Activated T-cell treated with anti-CD3 and anti-CD28 coated beads, Interleukin-2, amount 50 U/mL, for 72 hours (primary cell): ENCODE measurements around the gene FAM110A. TPM values are rescaled to one million over a fixed set of nuclear protein-coding genes. Genes with fewer than 3 reads are reported as not detected.
"Not testable (repeated sequence)": the region's sequence is repeated elsewhere in the genome, so short reads cannot be mapped to it uniquely, and the experiment has no call there.

Experiments used
- ATAC-seq, 2 donors: fragments of 150-1000 bp; cut with Tn5 transposase; replicated peaks in 1 of 2; 2 replicates each; pipeline ENCODE4 v1.10.0; 2021; ENCODE audit warnings: moderate library complexity in 2 of 2, mild to moderate bottlenecking in 1 of 2
- DNase-seq, 2 donors: peaks; one replicate each; pipeline ENCODE4 v3.0.0; 2021 to 2022; ENCODE audit warnings: mixed read lengths in 1 of 2
- H3K27ac Mint-ChIP-seq: one replicate; pipeline ENCODE4 v1.8.0; 2022; ENCODE audit warnings: mild to moderate bottlenecking, moderate library complexity, mixed read lengths
- H3K27me3 Mint-ChIP-seq: one replicate; pipeline ENCODE4 v1.8.0; 2022; ENCODE audit warnings: low read depth, mixed read lengths
- H3K36me3 Mint-ChIP-seq, 2 donors: one replicate each; pipeline ENCODE4 v1.8.0; 2022; ENCODE audit warnings: mixed read lengths in 2 of 2, mild to moderate bottlenecking in 1 of 2; ENCODE audit not compliant: insufficient read depth in 2 of 2
- H3K4me1 Mint-ChIP-seq: one replicate; pipeline ENCODE4 v1.8.0; 2022; ENCODE audit warnings: low read depth, mixed read lengths
- H3K4me3 Mint-ChIP-seq, 2 donors: one replicate each; pipeline ENCODE4 v1.8.0; 2022; ENCODE audit warnings: mild to moderate bottlenecking in 2 of 2, mixed read lengths in 2 of 2, moderate library complexity in 2 of 2
- H3K9me3 Mint-ChIP-seq, 2 donors: one replicate each; pipeline ENCODE4 v1.8.0; 2022; ENCODE audit warnings: mixed read lengths in 2 of 2
- total RNA-seq, 2 donors: library from RNA; stranded (reverse); gene quantifications; one replicate each; pipeline ENCODE4 v1.2.3, GENCODE V29; 2022

Gene FAM110A
- 10 to 100 TPM; 21.1 to 24.5 TPM for total RNA-seq

DNA sequence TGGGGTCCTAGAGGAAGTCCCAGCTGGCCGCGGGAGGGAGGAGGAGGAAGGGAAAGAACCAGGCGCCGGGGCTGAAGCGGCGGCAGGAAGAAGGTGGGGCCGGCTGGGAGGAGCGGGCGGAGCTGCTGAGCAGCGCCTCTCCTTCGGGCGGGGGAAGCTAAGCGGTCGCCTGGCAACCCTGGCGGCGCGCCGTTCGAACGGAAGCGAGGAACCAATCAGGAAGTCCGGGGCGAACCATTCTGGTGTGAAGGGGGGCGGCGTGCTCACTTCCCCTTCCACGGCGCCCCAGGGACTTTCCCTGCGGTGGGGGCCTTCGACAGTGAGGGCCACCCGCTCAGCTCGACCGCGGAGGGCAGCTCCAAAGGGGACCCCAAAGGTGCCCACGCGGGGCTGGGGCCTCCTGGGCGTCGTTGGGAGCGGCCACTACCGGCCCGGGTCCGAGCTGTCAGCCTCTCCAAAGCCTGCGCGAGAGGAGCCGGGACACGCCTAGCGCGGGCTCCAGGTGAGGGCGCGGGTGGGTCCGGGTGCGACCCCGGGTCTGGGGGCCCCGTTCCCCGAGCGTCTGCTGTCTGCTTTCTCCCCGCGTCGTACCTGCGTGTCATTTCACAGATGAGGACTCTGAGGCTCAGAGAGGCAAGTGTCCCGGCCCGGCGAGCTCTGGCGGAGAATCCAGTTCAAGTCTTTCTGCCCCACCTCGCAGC lies at the start of gene FAM110A:
Gene FAM110A (plus strand): TSS at position 266 of the 701 bp plus-strand sequence. CDS start 11,090 bp downstream, outside the sequence.
- H3K27ac Mint-ChIP-seq, result peak within 1 kb of the TSS; percentile 76
- DNase-seq, result peak; percentile 96 to 98
- peaks cover 6 to 8% of the 10 kb centered on the region in 2 donors for H3K36me3 Mint-ChIP-seq
- no peaks in the 10 kb centered on the region for H3K27me3 Mint-ChIP-seq
- peak within 1 kb of the TSS; percentile 81 to 89 for H3K4me3 Mint-ChIP-seq
- peaks cover 0 to 2% of the 10 kb centered on the region in 2 donors for H3K9me3 Mint-ChIP-seq
- ATAC-seq, result peak; percentile 90
- H3K4me1 Mint-ChIP-seq, result peaks cover 46% of the 10 kb centered on the region

DNA sequence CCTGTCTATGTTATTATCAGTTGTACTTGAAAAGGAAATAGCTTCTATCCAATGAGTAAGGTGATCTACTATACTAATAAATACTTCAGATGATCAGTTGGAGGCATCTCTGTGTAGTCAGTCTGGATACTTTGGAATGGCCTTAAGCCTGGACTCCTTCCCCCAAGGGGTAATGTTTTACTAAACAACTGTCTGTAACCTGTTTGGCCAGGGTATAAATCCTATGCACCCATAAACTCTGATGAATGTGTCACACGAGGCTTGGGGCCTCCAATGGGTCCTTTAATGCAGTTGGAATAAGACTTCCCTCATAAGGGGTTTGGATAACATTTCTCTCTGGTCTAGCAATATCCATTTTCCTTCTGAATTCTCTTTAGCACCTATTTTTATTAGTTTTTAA lies 45.7 kb upstream of the FAM110A start:
- Mint-ChIP-seq H3K27ac (no peak overlapping the region), H3K4me1 (no peaks in the 10 kb centered on the region), H3K4me3 (no peak overlapping the region), H3K9me3 (peaks cover 14 to 18% of the 10 kb centered on the region in 2 donors), H3K36me3 (peaks cover 11 to 15% of the 10 kb centered on the region in 2 donors), H3K27me3 (peaks cover 9% of the 10 kb centered on the region)
- DNase-seq, result no peak
- ATAC-seq, result no peak

DNA sequence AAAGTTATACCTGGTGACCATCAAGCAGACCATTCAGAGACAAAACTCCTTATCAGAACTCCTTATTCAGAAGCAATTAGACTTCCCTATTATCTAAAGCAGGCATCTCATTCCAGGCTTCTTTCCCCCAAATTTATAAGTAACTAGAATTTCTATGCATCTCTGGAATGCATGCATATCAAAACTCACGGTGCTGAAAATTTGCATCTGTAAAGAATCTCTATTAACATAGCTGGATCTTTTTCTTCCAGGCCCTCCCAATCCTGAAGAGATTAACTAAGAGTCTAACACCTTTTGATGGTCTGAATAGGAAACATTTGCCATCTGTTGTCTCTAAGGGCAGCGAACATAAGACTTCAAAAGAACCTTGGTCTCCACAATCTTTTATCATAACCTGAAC lies 42.5 kb upstream of the FAM110A start:
- Mint-ChIP-seq H3K27me3 (peaks cover 9% of the 10 kb centered on the region), H3K4me1 (no peaks in the 10 kb centered on the region), H3K4me3 (no peak overlapping the region), H3K27ac (no peak overlapping the region), H3K9me3 (peaks cover 3 to 6% of the 10 kb centered on the region in 2 donors), H3K36me3 (peaks cover 4 to 5% of the 10 kb centered on the region in 2 donors)
- ATAC-seq, result no peak
- DNase-seq, result no peak

DNA sequence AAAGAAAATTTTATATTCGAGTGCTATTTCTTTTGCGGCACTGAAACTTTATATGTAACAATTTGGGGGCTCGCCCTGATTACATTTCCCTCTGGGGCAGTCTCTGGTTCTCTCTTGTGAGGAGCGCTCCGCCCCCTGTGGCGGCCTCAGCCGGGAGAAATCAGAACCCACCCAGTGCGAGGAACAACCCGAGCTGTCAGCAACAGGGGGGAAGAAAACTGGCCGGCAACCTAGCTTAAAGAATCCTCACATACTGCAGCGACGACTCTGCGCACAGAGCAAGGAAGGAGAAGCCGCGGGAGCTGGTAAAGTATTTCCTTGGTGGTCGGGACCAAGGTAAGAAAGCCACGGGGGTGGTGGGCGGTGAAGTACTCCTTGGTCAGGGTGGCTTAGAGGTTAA lies 41.3 kb upstream of the FAM110A start:
- ATAC-seq, result no peak
- H3K27me3 Mint-ChIP-seq, result no peaks in the 10 kb centered on the region
- peaks cover 4 to 5% of the 10 kb centered on the region in 2 donors for H3K36me3 Mint-ChIP-seq
- no peak overlapping the region for H3K4me3 Mint-ChIP-seq
- H3K27ac Mint-ChIP-seq, result no peak overlapping the region
- DNase-seq, result no peak
- peaks cover 3% of the 10 kb centered on the region in 2 donors for H3K9me3 Mint-ChIP-seq
- H3K4me1 Mint-ChIP-seq, result no peaks in the 10 kb centered on the region

GRCh38 chr20:796921-797320 lies 36.6 kb upstream of the FAM110A start:
- no peak for ATAC-seq
- Mint-ChIP-seq H3K9me3 (peaks cover under 1% of the 10 kb centered on the region in 2 donors), H3K4me1 (no peaks in the 10 kb centered on the region), H3K27ac (no peak overlapping the region), H3K27me3 (peaks cover 14% of the 10 kb centered on the region), H3K4me3 (no peak overlapping the region), H3K36me3 (peaks cover 1 to 2% of the 10 kb centered on the region in 2 donors)
- DNase-seq, result no peak

GRCh38 chr20:798746-799145 lies 34.8 kb upstream of the FAM110A start:
- peaks cover 14% of the 10 kb centered on the region for H3K27me3 Mint-ChIP-seq
- not testable (repeated sequence) for H3K4me1 Mint-ChIP-seq, ATAC-seq

DNA sequence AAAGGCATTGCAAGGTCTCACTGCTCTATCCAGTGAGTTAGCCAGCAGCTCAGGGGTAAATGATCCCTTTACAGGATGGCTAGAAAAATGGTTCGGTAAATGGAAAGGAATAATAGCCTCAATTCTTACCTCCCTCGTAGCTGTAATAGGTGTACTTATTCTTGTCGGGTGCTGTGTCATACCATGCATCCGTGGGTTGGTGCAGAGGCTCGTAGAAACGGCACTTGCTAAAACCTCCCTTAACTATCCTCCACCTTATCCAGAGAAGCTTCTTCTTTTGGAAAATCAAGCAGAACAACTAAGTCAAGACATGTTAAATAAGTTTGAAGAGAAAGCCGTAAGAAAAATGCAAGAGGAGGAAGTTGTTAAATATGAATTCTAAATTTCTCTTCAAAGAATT lies 33.5 kb upstream of the FAM110A start:
- H3K27me3 Mint-ChIP-seq, result peaks cover 14% of the 10 kb centered on the region

More at GRCh38 chr20:798746-799145, 34.8 kb upstream of the FAM110A start:
- DNase-seq, H3K36me3 Mint-ChIP-seq, H3K9me3 Mint-ChIP-seq, H3K4me3 Mint-ChIP-seq, H3K27ac Mint-ChIP-seq: not testable (repeated sequence)

DNA sequence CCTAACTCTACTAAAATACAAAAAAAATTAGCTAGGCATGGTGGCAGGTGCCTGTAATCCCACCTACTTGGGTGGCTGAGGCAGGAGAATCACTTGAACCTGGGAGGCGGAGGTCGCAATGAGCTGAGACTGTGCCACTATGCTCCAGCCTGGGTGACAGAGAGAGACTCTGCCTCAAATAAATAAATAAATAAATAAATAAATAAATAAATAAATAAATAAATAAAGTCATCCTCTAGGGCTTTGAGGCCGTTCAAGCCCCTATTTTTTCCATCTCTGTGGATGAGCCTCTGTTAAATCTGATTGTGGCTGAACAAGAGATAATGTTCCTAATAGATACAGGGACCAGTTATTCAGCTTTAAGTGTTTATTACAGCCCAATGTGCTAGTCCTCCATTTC lies 31.8 kb upstream of the FAM110A start:
- Mint-ChIP-seq H3K4me3 (no peak overlapping the region), H3K27ac (no peak overlapping the region), H3K27me3 (peaks cover 14% of the 10 kb centered on the region), H3K4me1 (no peaks in the 10 kb centered on the region), H3K36me3 (no peaks in the 10 kb centered on the region), H3K9me3 (peaks cover 0 to 2% of the 10 kb centered on the region in 2 donors)
- DNase-seq (no peak), ATAC-seq (no peak)

More for the DNA sequence above, 33.5 kb upstream of the FAM110A start:
- not testable (repeated sequence) for H3K4me3 Mint-ChIP-seq, H3K9me3 Mint-ChIP-seq, H3K27ac Mint-ChIP-seq, H3K4me1 Mint-ChIP-seq, ATAC-seq, DNase-seq, H3K36me3 Mint-ChIP-seq

DNA sequence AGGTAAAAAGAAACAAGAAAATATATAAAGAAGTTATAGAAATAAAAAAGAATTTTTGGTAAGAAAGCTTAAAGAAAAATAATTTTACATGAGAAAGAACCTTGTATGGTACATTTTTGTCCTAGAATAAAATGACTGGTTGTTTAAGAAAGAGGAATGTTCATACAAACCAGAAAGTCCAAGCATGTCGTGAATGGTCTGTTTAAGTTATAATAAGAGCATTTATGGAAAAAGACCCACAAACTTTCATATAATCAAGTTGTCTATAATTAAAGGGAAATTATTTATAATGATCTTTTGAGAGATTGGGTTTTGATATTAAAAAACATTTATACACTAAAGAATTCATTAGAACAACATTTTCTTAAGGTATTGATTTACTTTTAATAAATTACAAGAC lies 27.8 kb upstream of the FAM110A start:
- DNase-seq, result no peak
- Mint-ChIP-seq H3K27ac (no peak overlapping the region), H3K9me3 (peaks cover 0 to 2% of the 10 kb centered on the region in 2 donors), H3K36me3 (no peaks in the 10 kb centered on the region), H3K4me3 (no peak overlapping the region), H3K4me1 (no peaks in the 10 kb centered on the region), H3K27me3 (peaks cover 6% of the 10 kb centered on the region)
- no peak for ATAC-seq

DNA sequence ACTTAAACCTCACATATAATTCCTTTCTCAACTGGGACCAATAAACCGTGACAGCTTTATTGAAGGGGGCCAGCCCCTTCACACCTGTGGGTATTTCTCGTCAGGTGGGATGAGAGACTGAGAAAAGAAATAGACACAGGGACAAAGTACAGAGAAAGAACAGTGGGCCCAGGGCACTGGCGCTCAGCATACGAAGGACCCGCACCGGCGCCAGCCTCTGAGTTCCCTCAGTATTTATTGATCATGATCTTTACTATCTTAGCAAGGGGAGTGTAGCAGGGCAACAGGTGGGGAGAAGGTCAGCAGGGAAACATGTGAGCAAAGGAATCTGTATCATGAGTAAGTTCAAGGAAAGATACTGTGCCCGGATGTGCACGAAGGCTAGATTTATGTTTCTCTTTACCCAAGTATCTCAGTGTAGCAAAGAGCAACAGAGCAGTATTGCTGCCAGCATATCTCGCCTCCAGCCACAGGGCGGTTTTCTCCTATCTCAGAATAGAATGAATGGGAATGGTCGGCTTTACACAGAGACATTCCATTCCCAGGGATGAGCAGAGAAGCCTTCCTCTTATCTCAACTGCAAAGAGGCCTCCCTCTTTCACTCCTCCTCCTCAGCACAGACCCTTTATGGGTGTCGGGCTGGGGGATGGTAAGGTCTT lies 21.6 kb upstream of the FAM110A start:
- not testable (repeated sequence) for H3K27ac Mint-ChIP-seq, H3K4me3 Mint-ChIP-seq, H3K36me3 Mint-ChIP-seq

GRCh38 chr20:812435-812814 lies 21.1 kb upstream of the FAM110A start:
- H3K27me3 Mint-ChIP-seq, H3K9me3 Mint-ChIP-seq, H3K36me3 Mint-ChIP-seq, H3K4me3 Mint-ChIP-seq, ATAC-seq, DNase-seq, H3K4me1 Mint-ChIP-seq, H3K27ac Mint-ChIP-seq: not testable (repeated sequence)

More for the DNA sequence above, 21.6 kb upstream of the FAM110A start:
- not testable (repeated sequence) for H3K9me3 Mint-ChIP-seq, H3K27me3 Mint-ChIP-seq, DNase-seq, ATAC-seq, H3K4me1 Mint-ChIP-seq

GRCh38 chr20:813390-813789 lies 20.1 kb upstream of the FAM110A start:
- Mint-ChIP-seq H3K36me3 (no peaks in the 10 kb centered on the region), H3K4me1 (no peaks in the 10 kb centered on the region), H3K4me3 (no peak overlapping the region), H3K9me3 (no peaks in the 10 kb centered on the region), H3K27me3 (no peaks in the 10 kb centered on the region), H3K27ac (no peak overlapping the region)
- DNase-seq (no peak), ATAC-seq (no peak)

GRCh38 chr20:815226-815625 lies 18.3 kb upstream of the FAM110A start:
- Mint-ChIP-seq H3K27me3 (no peaks in the 10 kb centered on the region), H3K4me1 (no peaks in the 10 kb centered on the region), H3K4me3 (no peak overlapping the region), H3K9me3 (no peaks in the 10 kb centered on the region), H3K27ac (no peak overlapping the region), H3K36me3 (no peaks in the 10 kb centered on the region)
- DNase-seq, result no peak
- no peak for ATAC-seq
